ENCODE data around the gene CNGA3. TPM values are rescaled to one million over a fixed set of nuclear protein-coding genes. Genes with fewer than 3 reads are reported as not detected.

CNGA3 gene
- total RNA-seq, 1 donor, result not detected

- no peaks in the 10 kb centered on the region for H3K27me3 ChIP-seq (ENCODE audit: insufficient read depth, low read length)
- H3K9me3 ChIP-seq (ENCODE audit: low read depth, low read length), result no peaks in the 10 kb centered on the region
- peaks cover 51% of the 10 kb centered on the region for H3K4me1 ChIP-seq (ENCODE audit: insufficient read depth, low read length)
- peak overlapping the region; percentile 86 for H3K4me3 ChIP-seq (ENCODE audit: low read length)
Observed at GRCh38 chr2:98445683-98446581, 99.7 kb downstream of the CNGA3 start.

- Histone ChIP-seq H3K9me3 (ENCODE audit: low read depth, low read length) (no peaks in the 10 kb centered on the region), H3K4me1 (ENCODE audit: insufficient read depth, low read length) (peaks cover 60% of the 10 kb centered on the region), H3K4me3 (ENCODE audit: low read length) (no peak overlapping the region), H3K27me3 (ENCODE audit: insufficient read depth, low read length) (no peaks in the 10 kb centered on the region)
Observed at GRCh38 chr2:98446850-98447249, 100.6 kb downstream of the CNGA3 start.

Other genes starting within 250 kb of the CNGA3 start
- 48.2 TPM for gene INPP4A, start 98.4 kb downstream of the CNGA3 start, total RNA-seq

Data from mononuclear cell (primary cell).